ENCODE measurements around the gene PIGB. TPM values are rescaled to one million over a fixed set of nuclear protein-coding genes. Genes with fewer than 3 reads are reported as not detected.
A peak's percentile ranks its signal among the peaks of the same experiment; 100 is the strongest.

PIGB gene
- total and polyA plus RNA-seq, 2 of the 13 experiments (the other 11 are each of a cell fraction or from before 2014, with no cell fraction given): 14.5 to 19.1 TPM

DNA sequence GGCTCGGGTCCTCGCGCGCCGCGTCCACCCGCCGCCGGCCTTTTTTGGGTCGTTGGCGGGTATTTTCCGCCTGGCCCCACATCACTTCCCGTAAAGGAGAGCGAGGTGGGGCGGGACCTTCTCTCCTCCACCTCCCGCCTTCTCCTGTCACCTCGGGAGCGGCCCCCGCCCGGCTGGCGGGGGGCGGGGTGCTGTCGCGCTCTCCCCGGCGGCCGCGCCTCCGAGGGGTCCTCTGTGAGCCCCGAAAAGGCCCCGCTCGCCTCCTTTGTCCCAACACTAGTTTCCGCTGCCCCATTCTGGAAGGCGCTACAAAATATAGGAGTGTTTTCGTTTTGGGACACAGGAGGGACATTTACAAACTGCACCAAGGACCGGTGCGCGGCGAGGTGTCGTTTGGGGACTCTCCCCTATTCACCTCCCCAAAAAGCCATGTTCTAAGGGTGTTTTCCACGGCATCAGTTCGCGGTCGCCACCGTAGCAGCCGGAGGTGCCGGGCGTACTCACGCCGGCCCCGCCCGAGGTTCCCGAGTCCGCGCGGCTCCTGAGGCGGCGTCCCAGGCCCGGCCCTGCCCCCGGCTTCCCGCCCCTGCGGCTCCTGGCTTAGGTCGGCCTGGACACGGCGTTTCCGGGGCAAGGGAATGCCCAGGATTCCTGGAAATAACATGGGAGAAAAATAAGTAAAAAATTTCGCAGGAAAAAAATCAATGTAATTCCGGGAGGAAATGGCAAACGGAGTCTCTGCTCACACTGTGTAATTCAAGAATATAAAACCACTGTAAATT is 29.1 kb upstream of the PIGB start, which contains the start of gene RAB27A (continued):
- TF ChIP-seq FOXP4 (CRISPR knock-in tag; IDR thresholded peaks at IDR 0.05) (peak; percentile 14; the same call in 1 of the 2 replicates), RBFOX2 (IDR thresholded peaks at IDR 0.05; ENCODE audit: low read depth, low read length) (peak; percentile 40; the same call in 1 of the 2 replicates), CTCF (CRISPR knock-in tag; IDR thresholded peaks at IDR 0.05) (no peak), NFE2 (CRISPR knock-in tag; IDR thresholded peaks at IDR 0.05) (no peak)

DNA sequence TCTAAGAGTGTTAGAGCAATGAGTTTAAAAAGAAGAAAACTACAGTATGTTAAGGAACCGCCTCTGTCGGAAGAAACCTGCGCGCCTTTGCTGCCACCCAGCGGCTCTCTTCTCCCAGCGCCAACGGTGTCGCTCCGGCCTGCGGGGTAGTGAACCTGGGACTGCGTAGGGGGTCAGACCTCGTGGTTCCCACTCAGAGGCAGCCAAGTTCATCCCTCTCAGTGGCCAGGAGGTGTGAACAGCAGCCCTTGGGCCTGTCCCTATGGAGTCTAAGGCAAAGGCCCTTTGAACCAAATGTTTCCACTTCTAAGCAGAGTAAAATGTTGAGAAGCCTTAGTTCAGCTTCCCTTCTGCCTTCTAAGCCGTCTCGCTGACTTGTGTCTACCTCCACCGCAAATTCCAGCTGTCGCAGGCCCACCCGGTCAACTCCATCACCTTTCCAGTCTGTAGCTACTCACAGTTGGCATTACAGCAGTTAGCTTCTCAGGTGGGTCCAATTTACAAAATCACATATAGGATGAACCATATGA is 28.4 kb upstream of the PIGB start:
- Histone ChIP-seq H3K4me3 (replicated peaks in 1 of 3; ENCODE audit: insufficient read depth in 1 of 3, low read depth in 2 of 3, low read length in 3 of 3) (peak overlapping the region; percentile 80 to 82 (median 81)), H3K4me2 (ENCODE audit: low read depth, low read length) (peak overlapping the region; percentile 92), H3K27ac (ENCODE audit: extremely low read length, insufficient read depth, low read length) (peak overlapping the region; percentile 62), H3K27me3 (ENCODE audit: control insufficient read depth in 1 of 2, insufficient read depth in 2 of 2, low read length in 2 of 2) (no peaks in the 10 kb centered on the region; a peak in 1 of 5 replicates), H3K9ac (ENCODE audit: insufficient read depth, low read depth, low read length) (peak overlapping the region; percentile 72), H3K36me3 (replicated peaks in 1 of 2; ENCODE audit: control insufficient read depth in 1 of 2, insufficient read depth in 2 of 2, low read length in 2 of 2) (no peaks in the 10 kb centered on the region), H4K20me1 (ENCODE audit: insufficient read depth, low read length) (no peaks in the 10 kb centered on the region), H3K4me1 (ENCODE audit: insufficient read depth, low read length) (peaks cover 16% of the 10 kb centered on the region), H3K9me3 (ENCODE audit: low read length) (no peaks in the 10 kb centered on the region), H2AFZ (ENCODE audit: low read length) (peak overlapping the region; percentile 86), H3K79me2 (ENCODE audit: insufficient read depth, low read length) (no peaks in the 10 kb centered on the region)
- in situ Hi-C loops (cut with HindIII; ENCODE audit: extremely low pct_ligation_motif_present, low pct_unique_long_range_greater_than_20kb): loop anchor here (5.0 kb wide), 1 partner anchor 73 kb away; no protein-coding TSS in a partner anchor
- POLR2A ChIA-PET: interaction anchor here (0.5 to 0.8 kb wide), 2 partner anchors 70 to 73 kb away, joined by 3 read pairs; no protein-coding TSS in a partner anchor
- DNase-seq (ENCODE audit: low spot score): peak; percentile 71
- WGBS (ENCODE audit: low lambda C conversion rate): 35% methylated on average over 10 of the region's 17 CpGs
- BruUV-seq (replicated peaks): no TSS peak
- CTCF ChIA-PET (ENCODE audit: low intra/inter-chr PET ratio, low total read pairs): interaction anchor here (1.1 to 3.6 kb wide), 4 partner anchors 56 to 145 kb away, joined by 3 to 66 read pairs (median 4); no protein-coding TSS in a partner anchor
- FAIRE-seq: peak; percentile 58
- intact Hi-C loops (cut with micrococcal nuclease; ENCODE audit: unreplicated experiment): loop anchor here (1.0 to 2.0 kb wide), 3 partner anchors 69 to 144 kb away; no protein-coding TSS in a partner anchor
- peak; percentile 90 for ATAC-seq
- TF ChIP-seq KDM2A (CRISPR knock-in tag; IDR thresholded peaks at IDR 0.05; ENCODE audit: borderline replicate concordance, low read depth) (peak; percentile 55; the same call in 1 of the 2 replicates), RXRA (CRISPR knock-in tag; IDR thresholded peaks at IDR 0.05) (peak; percentile 25; the same call in 1 of the 2 replicates), NRL (CRISPR knock-in tag; IDR thresholded peaks at IDR 0.05; ENCODE audit: borderline replicate concordance) (no peak), RXRB (CRISPR knock-in tag; IDR thresholded peaks at IDR 0.05; ENCODE audit: borderline replicate concordance) (0 out of 2 replicates have a peak, but pooled peaks have one; percentile 21), KMT2A (CRISPR knock-in tag; IDR thresholded peaks at IDR 0.05) (0 out of 2 replicates have a peak, but pooled peaks have one; percentile 11), ZBTB20 (CRISPR knock-in tag; IDR thresholded peaks at IDR 0.05; ENCODE audit: borderline replicate concordance, low read depth) (no peak), ZNF772 (CRISPR knock-in tag; IDR thresholded peaks at IDR 0.05) (no peak), ESRRA (CRISPR knock-in tag; IDR thresholded peaks at IDR 0.05; ENCODE audit: low read depth) (no peak), CBX5 (CRISPR knock-in tag; IDR thresholded peaks at IDR 0.05; ENCODE audit: borderline replicate concordance) (0 out of 2 replicates have a peak, but pooled peaks have one; percentile 58), NPAS2 (CRISPR knock-in tag; IDR thresholded peaks at IDR 0.05; ENCODE audit: borderline replicate concordance) (no peak), MIER3 (CRISPR knock-in tag; IDR thresholded peaks at IDR 0.05; ENCODE audit: borderline replicate concordance) (0 out of 2 replicates have a peak, but pooled peaks have one; percentile 29), GABPA (IDR thresholded peaks at IDR 0.05; ENCODE audit: low read depth, low read length) (no peak), GABPA (CRISPR knock-in tag; IDR thresholded peaks at IDR 0.05; ENCODE audit: low read depth) (0 out of 2 replicates have a peak, but pooled peaks have one; percentile 5)

Measured in HepG2 (cell line).